NB4 (cell line): Measurements from ENCODE around the gene MLH1.

Source experiments
- MYC ChIP-seq: IDR thresholded peaks from 2 replicates; pipeline ENCODE4 v1.6.1; 2011; ENCODE audit warnings: low read depth, low read length
- POLR2A ChIP-seq: IDR thresholded peaks from 2 replicates; pipeline ENCODE4 v1.6.1; 2011; ENCODE audit warnings: mild to moderate bottlenecking; ENCODE audit not compliant: insufficient read length; ENCODE audit errors: extremely low read depth
- TF ChIP-seq, protein P1 (sequence below): IDR thresholded peaks from one replicate; pipeline ENCODE4 v1.5.1; 2012; ENCODE audit warnings: low read depth, low read length
- TF ChIP-seq, protein P2 (sequence below): IDR thresholded peaks from 2 replicates; pipeline ENCODE4 v1.6.1; 2011; ENCODE audit warnings: low read depth, low read length

- no peak for TF ChIP-seq POLR2A
- TF ChIP-seq, protein P1, sequence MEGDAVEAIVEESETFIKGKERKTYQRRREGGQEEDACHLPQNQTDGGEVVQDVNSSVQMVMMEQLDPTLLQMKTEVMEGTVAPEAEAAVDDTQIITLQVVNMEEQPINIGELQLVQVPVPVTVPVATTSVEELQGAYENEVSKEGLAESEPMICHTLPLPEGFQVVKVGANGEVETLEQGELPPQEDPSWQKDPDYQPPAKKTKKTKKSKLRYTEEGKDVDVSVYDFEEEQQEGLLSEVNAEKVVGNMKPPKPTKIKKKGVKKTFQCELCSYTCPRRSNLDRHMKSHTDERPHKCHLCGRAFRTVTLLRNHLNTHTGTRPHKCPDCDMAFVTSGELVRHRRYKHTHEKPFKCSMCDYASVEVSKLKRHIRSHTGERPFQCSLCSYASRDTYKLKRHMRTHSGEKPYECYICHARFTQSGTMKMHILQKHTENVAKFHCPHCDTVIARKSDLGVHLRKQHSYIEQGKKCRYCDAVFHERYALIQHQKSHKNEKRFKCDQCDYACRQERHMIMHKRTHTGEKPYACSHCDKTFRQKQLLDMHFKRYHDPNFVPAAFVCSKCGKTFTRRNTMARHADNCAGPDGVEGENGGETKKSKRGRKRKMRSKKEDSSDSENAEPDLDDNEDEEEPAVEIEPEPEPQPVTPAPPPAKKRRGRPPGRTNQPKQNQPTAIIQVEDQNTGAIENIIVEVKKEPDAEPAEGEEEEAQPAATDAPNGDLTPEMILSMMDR = no peak
- no peak for TF ChIP-seq MYC
- TF ChIP-seq, protein P2, sequence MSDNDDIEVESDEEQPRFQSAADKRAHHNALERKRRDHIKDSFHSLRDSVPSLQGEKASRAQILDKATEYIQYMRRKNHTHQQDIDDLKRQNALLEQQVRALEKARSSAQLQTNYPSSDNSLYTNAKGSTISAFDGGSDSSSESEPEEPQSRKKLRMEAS = no peak
Measured at GRCh38 chr3:37015642-37016041, 22.3 kb downstream of the MLH1 start.
